Mesenteric fat pad (tissue), 1 donor: Measurements from ENCODE around the gene COL8A2. TPM values are rescaled to one million over a fixed set of nuclear protein-coding genes. Genes with fewer than 3 reads are reported as not detected.

Experiments
- DNase-seq: peaks from one replicate; pipeline ENCODE4 v3.0.0-alpha.2; 2020; ENCODE audit warnings: low spot score
- total RNA-seq: library from RNA; stranded (reverse); fragmentation: NEBNext Ultra II Directional; extraction: Animal tissue kit (Norgen Biotek cat#: 25700); gene quantifications from one replicate; pipeline ENCODE4 v1.2.1, GENCODE V29; 2021
- donor health status: DM: yes; HTN: yes; CAD: no.

COL8A2 gene
- total RNA-seq, 1 donor from 2014 or later, result 3.3 TPM

DNA sequence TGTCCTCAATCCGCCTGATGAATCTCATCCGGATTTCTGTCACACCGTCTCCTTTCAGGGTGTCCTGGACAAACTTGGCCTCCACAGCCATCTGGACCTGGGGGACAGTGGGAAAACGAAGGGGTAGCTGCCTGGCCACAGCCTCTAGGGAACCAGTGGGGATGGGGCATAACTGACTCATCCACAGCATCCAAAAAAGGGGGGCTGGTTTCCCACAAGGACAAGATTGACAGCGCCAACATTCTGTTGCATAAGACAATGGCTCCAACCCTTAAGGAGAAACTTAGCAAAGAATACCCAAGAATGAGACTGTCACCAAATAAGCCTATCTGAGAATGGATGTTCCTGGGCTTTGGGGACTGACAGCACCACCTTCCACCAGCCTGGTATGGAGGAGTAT, 12.2 kb upstream of the COL8A2 start:
- no peak for DNase-seq

DNA sequence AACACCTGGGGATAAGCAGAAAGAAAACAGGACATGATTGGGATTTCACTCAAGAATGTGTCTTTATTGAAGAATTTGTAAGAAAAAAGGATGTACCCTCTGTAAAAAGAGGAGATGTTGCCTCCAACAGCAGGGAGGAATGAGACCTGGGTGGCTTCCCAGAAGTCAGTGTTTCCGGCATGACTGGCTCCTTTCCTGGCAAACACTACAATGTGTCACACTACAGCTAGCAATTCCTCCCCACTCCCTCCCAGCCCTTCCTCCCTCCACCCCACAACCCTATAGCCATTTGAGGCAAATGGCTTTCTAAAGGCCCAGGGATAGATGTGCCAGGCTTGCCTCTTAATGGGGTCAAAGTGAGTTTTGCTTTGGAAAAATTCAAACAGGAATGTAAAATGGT, 11.5 kb upstream of the COL8A2 start:
- DNase-seq, result no peak

DNA sequence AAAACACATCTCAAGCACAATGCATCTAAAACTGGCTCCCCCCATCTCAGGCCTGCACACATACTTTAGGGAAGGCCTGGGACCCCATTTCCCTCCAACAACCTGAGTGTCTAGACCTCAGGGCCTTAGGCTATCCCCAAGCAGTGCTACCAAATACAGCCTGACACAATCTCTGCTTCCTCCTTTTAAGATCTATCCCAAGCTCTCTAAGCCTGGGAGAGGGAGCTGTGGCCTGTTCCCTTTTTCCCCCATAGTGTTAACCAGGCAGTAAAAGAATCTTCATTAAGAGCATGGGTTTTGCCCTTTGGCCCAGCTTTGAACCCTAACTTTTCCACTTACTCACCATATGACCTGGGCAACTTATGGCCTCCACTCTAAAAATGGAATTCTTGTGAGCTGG, 10.8 kb upstream of the COL8A2 start:
- DNase-seq, result no peak

DNA sequence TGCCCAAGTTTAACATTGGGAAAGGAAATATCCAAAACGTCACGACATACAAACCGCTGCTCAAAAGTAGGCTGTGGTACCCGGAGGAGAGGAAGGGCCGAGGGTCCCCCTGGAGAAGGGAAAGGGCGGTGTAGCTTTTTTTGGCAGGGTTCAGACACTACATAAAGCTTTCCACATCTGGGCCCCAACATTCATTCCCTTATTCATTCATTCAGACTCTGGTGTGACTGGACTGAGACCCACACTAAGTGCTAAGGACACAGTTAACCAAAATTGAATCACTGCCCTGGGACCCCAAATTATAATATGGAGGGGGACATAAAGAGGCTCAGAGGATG, 10.3 kb upstream of the COL8A2 start:
- no peak for DNase-seq

DNA sequence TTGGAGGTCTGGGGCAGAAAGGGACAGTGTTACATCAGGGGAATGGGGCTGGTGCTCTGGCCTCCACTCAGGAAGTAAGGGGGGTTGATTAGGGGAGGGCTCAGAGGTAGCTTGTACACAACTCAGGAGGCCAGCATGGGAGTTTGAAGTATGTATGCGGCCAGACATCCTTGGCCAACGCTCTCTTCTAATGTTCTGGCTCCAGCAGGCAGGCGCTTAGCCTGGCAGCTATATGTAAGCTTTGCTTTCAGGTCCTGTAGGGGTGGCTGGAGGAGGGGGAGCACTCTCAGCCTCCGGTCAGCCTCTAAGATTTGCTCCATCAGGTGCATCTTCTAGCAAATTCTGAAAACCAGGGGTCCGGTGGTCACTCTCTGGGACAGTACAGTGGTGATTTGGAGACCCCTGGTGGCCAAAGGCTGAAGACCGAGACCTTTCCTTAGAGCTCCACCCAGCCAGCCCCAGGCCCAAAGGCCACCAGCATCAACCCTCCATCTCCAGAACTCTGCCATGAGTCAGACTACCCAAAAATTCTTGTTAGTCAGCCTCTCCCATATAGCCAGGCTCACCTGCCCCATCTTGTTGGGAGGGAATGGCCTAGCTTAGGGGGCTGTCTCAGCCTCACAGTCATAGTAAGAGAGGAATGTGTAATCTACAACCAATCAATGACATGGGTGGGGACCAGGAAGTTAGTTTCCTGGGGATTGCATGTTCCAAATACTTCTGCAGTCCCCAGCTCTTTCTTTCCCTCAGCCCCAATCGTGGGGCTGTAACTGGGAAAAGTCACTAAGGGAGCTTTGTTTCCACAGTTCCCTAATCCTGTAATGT, 9.7 kb upstream of the COL8A2 start:
- DNase-seq, result no peak

DNA sequence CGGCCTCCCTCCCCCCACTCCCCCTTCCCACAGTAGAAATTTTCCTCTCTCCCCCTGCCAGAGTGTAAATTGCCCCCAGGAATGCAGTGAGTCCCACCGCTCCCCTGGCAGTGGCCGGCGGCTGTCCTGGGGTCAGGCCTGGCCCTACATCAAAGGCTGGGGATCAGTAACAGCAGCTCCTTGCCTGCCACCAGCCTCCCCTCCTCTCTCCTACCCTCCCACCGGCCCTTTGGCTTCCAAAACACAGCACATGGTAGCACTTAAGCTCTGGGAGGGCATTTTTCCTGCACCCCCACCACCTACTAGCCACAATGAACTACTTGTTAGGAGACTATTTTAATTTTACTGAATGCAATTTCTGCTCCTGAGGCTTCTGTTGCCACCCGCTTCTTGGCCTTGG, 9.0 kb upstream of the COL8A2 start:
- DNase-seq, result no peak

DNA sequence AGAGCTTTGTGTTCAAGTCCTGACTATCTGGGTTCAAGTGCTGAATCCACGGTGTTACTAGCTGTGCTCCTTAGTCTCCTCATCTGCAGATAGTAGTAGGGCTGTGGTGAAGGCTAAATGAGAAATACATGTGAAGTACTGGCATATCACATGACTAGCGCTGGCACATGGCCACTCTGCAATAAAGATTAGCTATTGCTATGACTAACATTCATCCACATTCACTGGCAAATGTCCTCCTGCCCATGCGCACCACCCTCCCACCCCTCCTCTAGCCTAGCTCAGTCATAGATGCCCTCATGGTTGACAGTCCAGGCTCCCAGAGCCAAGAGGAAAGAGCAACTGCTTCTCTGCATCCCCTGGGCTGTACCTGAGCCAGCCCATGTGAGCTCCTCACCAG, 8.5 kb upstream of the COL8A2 start:
- DNase-seq, result no peak

DNA sequence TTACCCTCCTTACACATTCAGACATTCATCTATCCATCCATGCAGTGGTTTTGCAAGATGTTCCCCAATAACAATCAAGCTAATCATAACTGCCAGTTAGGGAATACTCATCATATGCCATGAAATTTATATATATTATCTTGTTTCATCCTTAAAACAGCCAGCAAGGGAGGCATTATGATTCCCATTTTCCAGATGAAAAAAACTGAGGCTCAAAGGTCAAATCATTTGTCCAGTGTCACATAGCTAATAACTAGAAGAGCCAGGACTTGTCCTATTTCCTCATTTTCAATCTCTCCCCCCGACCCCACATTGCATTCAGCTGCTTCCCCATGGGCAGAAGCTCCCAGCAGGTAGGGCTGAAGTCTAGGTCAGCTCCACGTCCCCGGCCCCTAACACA, 7.0 kb upstream of the COL8A2 start:
- DNase-seq, result no peak

DNA sequence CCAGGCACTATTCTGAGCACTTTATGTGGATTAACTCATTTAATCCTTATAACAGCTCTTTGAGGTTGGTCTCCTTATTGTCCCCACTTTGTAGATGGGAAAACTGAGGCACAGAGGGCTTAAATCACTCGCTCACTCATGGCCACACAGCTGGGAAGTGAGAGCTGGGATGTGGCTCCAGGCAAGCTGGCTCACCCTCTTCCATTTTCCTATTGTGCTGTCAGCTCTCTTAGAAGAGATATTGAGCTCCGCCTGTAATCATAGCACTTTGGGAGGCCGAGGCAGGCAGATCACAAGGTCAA, 3.8 kb upstream of the COL8A2 start:
- no peak for DNase-seq

DNA sequence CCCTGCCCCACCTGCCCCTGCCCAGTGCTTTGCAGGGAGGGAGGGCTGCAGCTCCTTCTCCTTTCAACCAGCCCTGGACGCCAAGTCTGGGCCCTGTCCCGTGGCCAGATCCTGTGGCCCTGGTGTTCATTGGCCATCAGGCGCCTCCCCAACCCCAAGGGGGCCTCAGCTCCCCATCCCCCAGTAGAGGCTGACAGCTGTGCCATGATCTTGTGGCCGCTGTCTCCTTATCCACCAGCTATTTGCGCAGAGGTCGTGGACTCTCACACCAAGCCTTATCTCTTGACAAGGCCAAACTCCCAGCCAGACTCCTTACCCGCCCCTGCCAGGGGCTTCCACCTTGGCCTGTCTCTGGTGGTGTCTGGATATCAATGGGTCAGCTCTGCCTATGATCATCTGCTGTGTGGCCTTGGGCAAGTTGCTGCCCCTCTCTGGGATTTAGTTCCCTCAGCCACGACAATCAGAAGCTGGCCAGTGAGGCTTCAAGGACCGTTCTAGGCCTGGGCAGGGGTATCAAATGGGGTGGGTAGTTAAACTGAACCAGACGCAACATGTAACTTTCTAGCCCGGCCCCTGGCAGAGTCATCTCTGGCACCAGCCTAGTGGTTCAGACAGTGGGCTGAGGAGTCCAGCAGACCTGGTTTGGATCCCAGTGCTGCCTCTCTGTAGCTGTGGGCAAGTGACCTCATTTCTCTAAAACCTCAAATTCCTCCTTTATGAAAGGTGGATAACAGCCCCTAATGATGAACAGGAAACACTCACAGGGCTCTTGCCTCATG, 3.3 kb upstream of the COL8A2 start:
- no peak for DNase-seq

DNA sequence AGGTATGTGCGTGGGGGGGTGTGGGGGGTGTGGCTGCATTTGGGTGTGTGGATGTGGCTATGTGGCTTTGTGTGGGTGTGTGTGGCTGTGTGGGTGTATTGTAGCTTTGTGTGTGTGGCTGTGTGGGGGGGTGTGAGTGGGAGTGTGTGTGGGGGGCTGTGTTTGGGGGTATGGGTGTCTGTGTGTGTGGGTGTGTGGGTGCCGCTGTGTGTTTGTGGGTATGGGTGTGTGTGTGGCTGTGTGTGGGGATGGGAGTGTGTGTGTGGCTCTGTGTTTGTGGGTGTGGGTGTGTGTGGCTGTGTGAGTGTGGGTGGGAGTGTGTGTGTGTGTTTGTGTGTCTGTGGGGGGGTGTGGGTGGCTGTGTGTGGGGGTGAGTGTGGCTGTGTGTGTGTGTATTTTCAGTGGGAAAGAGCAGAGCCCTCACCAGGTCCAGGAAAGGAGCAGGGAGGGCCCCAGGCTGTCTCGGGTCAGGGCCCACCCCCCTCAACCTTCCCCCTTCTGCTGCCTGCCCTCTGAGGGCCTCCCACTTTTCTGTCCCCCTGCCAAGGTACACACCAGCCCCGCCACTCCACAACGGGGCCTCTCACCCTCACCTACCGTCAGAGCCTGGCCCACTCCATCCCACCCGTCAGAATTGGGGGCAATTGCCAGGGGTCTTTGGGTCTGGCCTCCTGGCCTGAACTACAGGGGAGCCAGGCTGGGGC, 1.9 kb upstream of the COL8A2 start:
- no peak for DNase-seq

DNA sequence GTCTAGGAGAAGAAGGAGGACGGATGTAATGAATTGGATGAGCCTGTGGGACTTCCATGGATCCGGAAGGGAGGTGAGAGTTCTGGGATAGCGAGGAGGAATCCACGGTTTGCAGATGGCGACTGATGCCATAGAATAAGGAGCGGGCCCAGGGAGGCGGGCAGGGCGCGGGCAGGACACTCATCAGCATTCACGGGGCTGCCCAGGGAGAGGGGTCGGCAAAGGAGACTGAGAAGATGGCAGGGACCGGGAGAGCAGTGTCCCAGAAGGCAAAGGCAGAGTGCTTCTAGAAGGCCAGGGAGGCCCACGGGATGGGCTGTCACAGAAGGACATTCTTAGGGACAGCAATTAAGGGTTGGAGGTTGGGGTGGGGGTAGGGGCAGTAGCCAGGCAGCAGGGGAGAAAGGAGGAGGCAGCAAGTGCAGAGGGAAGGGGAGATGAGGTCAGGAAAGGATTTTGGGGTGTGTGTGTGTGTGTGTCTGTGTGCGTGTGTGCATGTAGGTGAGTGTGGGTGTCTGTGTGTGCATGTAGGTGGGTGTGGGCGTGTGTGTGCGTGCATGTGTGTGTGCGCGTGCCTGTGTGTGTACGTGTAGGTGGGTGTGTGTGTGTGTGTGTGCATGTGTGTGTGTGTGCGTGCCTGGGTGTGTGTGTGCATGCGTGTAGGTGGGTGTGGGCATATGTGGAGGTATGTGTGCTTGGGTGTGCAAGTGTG, 1.1 kb upstream of the COL8A2 start:
- no peak for DNase-seq

DNA sequence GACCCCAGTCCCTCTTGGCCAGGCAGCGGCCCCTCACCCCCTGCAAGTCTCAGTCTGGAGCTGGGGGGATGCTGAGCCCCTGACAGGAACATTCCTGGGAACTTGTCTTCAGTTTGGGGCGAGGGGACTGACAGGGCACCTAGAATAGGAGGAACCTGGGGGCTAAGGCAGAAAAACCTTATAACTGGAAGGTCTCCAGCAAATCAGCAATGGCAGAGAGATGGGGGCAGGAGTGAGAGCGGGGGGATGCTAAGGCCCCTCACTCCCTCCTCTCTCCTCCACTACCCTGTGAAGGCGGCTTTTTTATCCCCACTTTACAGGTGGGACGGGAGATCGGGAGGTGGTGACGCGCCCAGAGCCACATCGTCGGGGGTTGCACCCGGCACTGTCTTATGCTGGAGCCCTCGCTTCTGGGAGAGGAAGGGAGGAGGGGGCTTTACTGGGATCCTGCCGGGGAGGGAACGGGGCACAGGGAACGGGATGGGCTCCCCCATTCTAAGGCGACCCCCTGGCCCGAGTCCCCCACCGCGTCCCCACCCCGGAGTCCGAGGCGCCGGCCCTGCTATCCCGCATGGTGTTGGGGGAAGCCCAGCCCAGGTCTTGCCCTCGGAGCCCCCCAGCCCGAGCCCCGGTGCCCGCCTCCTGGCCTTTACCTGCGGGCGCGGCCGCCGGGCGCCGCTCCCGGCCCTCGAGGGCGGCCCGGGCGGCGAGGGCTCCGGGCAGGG, 456 bp downstream of the COL8A2 start:
- DNase-seq, result no peak

DNA sequence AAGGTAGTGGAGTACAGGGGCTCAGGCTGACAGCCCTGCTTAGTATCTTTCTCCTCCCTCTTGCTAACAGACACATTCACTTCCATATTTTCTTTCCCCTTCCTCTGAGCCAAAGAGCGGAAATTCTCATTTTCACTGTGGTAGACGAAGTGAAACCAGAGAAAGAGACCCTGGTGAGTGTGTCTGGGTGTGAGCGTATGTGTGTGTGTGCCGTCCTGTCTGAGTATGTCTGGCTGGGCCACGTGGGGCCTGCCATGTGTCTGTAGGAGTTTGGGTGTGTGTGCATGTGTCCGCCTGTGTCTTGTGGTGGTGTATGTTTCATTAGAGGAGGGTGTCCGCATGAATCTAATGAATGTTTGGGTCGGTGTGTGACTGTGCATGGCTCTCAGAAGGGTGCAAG, 1.7 kb downstream of the COL8A2 start:
- no peak for DNase-seq

DNA sequence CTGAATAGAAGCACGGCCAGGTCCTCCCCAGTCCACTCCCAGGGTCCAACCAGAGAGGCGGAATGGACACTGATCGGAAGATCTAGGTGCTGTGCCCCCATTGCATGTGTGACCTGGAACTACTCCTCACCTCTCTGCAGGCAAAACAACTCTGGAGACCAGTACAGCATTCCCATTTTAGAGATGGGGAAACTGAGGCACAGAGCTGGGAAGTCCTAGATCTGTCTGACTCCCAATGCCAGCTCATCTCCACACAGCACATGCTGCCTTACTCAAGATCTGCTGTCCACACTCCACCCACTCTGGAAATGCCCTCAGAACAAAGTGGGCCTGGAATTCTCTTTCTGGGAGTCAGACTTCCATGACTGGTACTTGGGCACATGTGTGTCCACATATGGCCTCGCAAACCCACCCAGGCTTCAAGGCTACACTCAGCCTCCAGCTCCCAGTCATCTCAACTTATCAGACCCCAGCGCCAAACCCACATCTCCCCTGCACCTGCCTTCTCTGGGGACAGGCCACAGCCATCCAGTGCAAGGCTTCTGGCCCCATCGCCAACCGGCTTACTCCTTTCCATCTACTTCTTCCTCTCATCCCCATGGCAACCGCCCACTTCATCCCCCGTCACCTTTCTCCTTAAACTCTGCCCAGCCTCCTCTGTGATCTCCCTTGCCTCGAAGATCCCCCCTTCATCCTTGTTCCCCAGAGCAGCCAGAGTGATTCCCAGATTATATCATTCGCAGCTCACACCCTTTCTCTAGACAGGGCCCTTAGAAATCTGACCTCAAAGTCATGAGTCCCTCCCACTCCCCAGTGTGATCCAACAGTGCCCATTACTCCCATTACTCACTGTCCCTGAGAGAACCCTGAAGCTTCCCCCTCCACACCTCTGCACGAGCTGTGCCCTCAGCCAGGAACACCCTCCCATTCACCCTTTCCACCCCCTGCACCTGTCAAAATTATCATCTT, 2.7 kb downstream of the COL8A2 start:
- DNase-seq, result no peak

DNA sequence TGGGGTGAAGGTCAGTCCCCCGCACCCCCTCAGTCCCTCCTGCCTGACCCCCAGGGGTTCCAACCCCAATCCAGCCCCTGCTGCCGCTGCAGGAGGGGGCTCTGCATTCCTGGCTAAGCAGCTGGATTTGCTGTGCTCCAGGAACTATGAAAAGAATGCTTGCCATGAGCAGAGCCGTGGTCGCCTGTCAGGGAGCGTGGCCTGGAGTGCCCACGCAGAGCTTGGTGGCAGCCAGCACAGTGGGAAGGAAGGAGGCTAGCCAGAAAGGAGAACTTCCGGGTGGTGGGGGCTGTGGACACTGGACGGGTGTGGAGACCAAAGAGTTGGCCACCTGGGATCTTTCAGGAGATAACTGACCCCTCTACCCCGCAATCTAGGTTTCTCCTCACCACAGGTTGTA, 5.6 kb downstream of the COL8A2 start:
- no peak for DNase-seq

DNA sequence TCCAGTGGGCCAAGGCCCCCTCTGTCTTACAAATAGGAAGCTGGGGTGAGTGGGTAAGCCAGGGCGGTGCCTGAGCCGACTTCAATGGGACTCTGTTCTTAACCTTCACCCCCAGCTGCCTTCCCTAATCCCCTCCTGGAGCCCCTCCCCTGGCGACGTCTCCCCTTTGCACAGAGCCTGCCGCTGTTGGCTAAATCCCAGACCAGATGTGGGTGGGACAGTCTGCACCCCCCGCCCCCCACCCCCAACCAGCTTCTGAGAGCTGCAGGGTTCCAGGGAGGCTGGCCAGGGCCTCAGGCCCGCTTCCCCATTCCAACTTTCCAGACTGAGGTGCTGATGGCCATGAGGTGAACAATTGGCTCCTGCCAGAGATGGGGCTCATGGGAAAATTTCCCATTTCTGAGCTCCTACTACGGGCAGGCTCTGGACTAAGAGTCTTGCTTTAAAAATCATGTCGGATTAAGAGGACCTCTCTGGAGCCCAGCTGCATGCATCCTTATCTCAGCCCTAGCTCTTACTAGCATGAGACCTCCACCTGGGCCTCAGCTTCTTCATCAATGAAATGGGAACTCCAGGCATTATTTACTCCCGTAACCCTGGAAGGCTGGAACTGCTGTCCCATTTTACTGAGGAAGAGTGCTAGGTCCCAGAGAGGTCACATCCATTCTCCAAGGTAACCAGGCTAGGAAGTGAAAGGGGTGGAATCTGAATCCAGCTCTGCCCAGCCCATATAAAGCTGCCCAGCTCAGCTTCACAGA, 6.4 kb downstream of the COL8A2 start:
- DNase-seq, result no peak

DNA sequence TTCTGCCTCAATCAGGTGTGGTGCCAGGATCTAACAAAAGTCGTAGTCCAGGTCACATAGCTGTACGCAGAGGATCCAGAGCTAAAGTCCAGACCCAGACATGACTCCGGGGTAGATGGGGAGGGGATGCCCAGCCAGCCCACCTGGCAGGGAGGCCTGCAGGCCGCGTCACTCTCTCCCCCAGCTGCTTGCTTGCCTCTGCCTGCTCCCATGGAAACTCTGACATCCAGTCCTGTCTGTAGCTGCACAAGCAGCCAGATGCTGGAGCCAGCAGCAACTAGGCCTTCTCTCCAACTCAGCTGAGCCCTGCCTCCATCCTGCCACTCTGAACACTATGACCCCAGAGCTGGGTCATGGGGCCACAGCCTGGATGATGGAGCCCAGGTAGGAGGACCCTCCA, 8.1 kb downstream of the COL8A2 start:
- DNase-seq, result no peak

DNA sequence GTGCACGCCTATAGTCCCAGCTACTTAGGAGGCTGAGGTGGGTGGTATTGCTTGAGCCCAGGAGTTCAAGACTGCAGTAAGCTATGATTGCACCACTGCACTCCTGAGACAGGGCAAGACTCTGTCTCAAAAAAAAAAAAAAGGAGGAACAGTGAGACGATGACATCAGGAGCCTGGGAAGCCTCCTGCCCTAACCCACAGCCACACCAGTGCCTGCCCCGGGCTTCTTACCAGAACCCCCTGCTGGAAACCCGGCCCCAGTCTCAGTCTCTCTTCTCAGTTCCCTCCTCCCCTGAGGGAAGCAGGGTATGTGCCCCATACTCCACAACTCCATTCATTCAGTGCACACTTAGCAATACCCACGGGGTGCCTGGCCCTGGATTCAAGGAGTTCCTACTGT, 9.1 kb downstream of the COL8A2 start:
- DNase-seq, result no peak
